H9 (cell line): ENCODE measurements around the gene APBA2. TPM values are rescaled to one million over a fixed set of nuclear protein-coding genes. Genes with fewer than 3 reads are reported as not detected.

Experiments used
- DNase-seq: peaks from one replicate; pipeline ENCODE4 v3.0.0-alpha.2; 2017
- H2AFZ ChIP-seq: one replicate; pipeline ENCODE4 v1.6.1; 2013; ENCODE audit warnings: mild to moderate bottlenecking, low read length, control low read depth, moderate library complexity
- H2AK5ac ChIP-seq: 2 replicates; pipeline ENCODE4 v1.6.1; 2013; ENCODE audit warnings: low read length, control low read depth, mixed read lengths; ENCODE audit not compliant: insufficient read length
- H2BK120ac ChIP-seq: one replicate; pipeline ENCODE4 v1.6.1; 2013; ENCODE audit warnings: low read depth, mild to moderate bottlenecking, low read length, control low read depth, inconsistent platforms; ENCODE audit not compliant: poor library complexity, severe bottlenecking
- H2BK12ac ChIP-seq: 2 replicates; pipeline ENCODE4 v1.6.1; 2013; ENCODE audit warnings: low read length, control low read depth, mixed read lengths, low read depth; ENCODE audit not compliant: insufficient read length
- H2BK15ac ChIP-seq: 2 replicates; pipeline ENCODE4 v1.6.1; 2013; ENCODE audit warnings: low read depth, low read length, control low read depth
- H2BK20ac ChIP-seq: one replicate; pipeline ENCODE4 v1.6.1; 2013; ENCODE audit warnings: low read depth, mild to moderate bottlenecking, low read length, control low read depth, inconsistent platforms; ENCODE audit not compliant: poor library complexity, severe bottlenecking
- H2BK5ac ChIP-seq: 2 replicates; pipeline ENCODE4 v1.6.1; 2013; ENCODE audit warnings: low read length, control low read depth, mixed read lengths; ENCODE audit not compliant: insufficient read length
- H3K14ac ChIP-seq: 2 replicates; pipeline ENCODE4 v1.6.1; 2013; ENCODE audit warnings: low read length, control low read depth; ENCODE audit not compliant: insufficient read depth
- H3K18ac ChIP-seq: 2 replicates; pipeline ENCODE4 v1.6.1; 2013; ENCODE audit warnings: low read depth, mild to moderate bottlenecking, mixed read lengths, low read length, control low read depth; ENCODE audit not compliant: insufficient read length
- H3K23ac ChIP-seq: 2 replicates; pipeline ENCODE4 v1.6.1; 2013; ENCODE audit warnings: low read length, control low read depth, mixed read lengths, low read depth; ENCODE audit not compliant: insufficient read length
- H3K23me2 ChIP-seq: 2 replicates; pipeline ENCODE4 v1.6.1; 2013; ENCODE audit warnings: low read depth, mild to moderate bottlenecking, mixed read lengths, low read length, control low read depth; ENCODE audit not compliant: insufficient read length, poor library complexity, severe bottlenecking
- H3K27ac ChIP-seq: 2 replicates; pipeline ENCODE4 v1.5.1; 2013; ENCODE audit warnings: low read length, control low read depth, mixed read lengths, low read depth; ENCODE audit not compliant: insufficient read length
- H3K27me3 ChIP-seq: 2 replicates; pipeline ENCODE4 v1.6.1; 2013; ENCODE audit warnings: low read length, control low read depth, inconsistent platforms; ENCODE audit not compliant: insufficient read depth
- H3K4ac ChIP-seq: 2 replicates; pipeline ENCODE4 v1.6.1; 2013; ENCODE audit warnings: low read depth, mild to moderate bottlenecking, control low read depth, inconsistent platforms, low read length, moderate library complexity
- H3K4me1 ChIP-seq: 2 replicates; pipeline ENCODE4 v1.6.1; 2013; ENCODE audit warnings: low read length, control low read depth, inconsistent platforms; ENCODE audit not compliant: insufficient read depth
- H3K4me2 ChIP-seq: 2 replicates; pipeline ENCODE4 v1.6.1; 2013; ENCODE audit warnings: low read length, control low read depth, mixed read lengths; ENCODE audit not compliant: insufficient read length, insufficient read depth
- H3K56ac ChIP-seq: 2 replicates; pipeline ENCODE4 v1.6.1; 2013; ENCODE audit warnings: low read depth, mild to moderate bottlenecking, mixed read lengths, low read length, control low read depth; ENCODE audit not compliant: insufficient read length
- H3K79me1 ChIP-seq: 2 replicates; pipeline ENCODE4 v1.6.1; 2013; ENCODE audit warnings: low read depth, mild to moderate bottlenecking, moderate library complexity, low read length, control low read depth, inconsistent platforms; ENCODE audit not compliant: insufficient read depth, poor library complexity, severe bottlenecking
- H3K79me2 ChIP-seq: 2 replicates; pipeline ENCODE4 v1.6.1; 2013; ENCODE audit warnings: low read length, control low read depth, inconsistent platforms; ENCODE audit not compliant: insufficient read depth
- H3K9ac ChIP-seq: 2 replicates; pipeline ENCODE4 v1.6.1; 2013; ENCODE audit warnings: low read length, control low read depth, mixed read lengths; ENCODE audit not compliant: insufficient read length; ENCODE audit errors: extremely low read depth
- H3K9me3 ChIP-seq: one replicate; pipeline ENCODE4 v1.6.1; 2013; ENCODE audit warnings: low read depth, low read length, inconsistent platforms; ENCODE audit not compliant: control insufficient read depth
- H3T11ph ChIP-seq: one replicate; pipeline ENCODE4 v1.6.1; 2013; ENCODE audit warnings: mild to moderate bottlenecking, low read length, control low read depth, inconsistent platforms
- H4K20me1 ChIP-seq: one replicate; pipeline ENCODE4 v1.6.1; 2013; ENCODE audit not compliant: control insufficient read depth, insufficient read length, insufficient read depth
- H4K5ac ChIP-seq: 2 replicates; pipeline ENCODE4 v1.6.1; 2013; ENCODE audit warnings: low read depth, mild to moderate bottlenecking, mixed read lengths, low read length, control low read depth; ENCODE audit not compliant: insufficient read length
- H4K8ac ChIP-seq: replicated peaks from 2 replicates; pipeline ENCODE4 v1.6.1; 2013; ENCODE audit warnings: low read length, control low read depth, mixed read lengths, low read depth; ENCODE audit not compliant: insufficient read length
- H4K91ac ChIP-seq: 2 replicates; pipeline ENCODE4 v1.6.1; 2013; ENCODE audit warnings: low read depth, mild to moderate bottlenecking, moderate library complexity, mixed read lengths, low read length, control low read depth; ENCODE audit not compliant: insufficient read length
- H3K27ac Mint-ChIP-seq, 3 experiments: 2 replicates in 2 of 3; 3 replicates in 1 of 3; pipeline ENCODE4 v1.8.0; 2020 to 2021; ENCODE audit warnings: mixed read lengths in 3 of 3, mild to moderate bottlenecking in 1 of 3, moderate library complexity in 1 of 3
- H3K27me3 Mint-ChIP-seq: 2 replicates; pipeline ENCODE4 v1.8.0; 2021; ENCODE audit warnings: low read depth, mild to moderate bottlenecking, moderate library complexity, mixed read lengths
- H3K36me3 Mint-ChIP-seq, 3 experiments: 2 replicates in 2 of 3; 3 replicates in 1 of 3; pipeline ENCODE4 v1.8.0; 2020 to 2021; ENCODE audit warnings: low read depth in 3 of 3, mixed read lengths in 3 of 3; ENCODE audit not compliant: insufficient read depth in 1 of 3
- H3K4me1 Mint-ChIP-seq, 2 experiments: 2 replicates each; pipeline ENCODE4 v1.8.0; 2020; ENCODE audit warnings: mixed read lengths in 2 of 2
- H3K4me3 Mint-ChIP-seq, 2 experiments: 2 replicates in 1 of 2; 3 replicates in 1 of 2; pipeline ENCODE4 v1.8.0; 2020 to 2021; ENCODE audit warnings: mild to moderate bottlenecking in 2 of 2, mixed read lengths in 2 of 2, moderate library complexity in 1 of 2
- H3K9me3 Mint-ChIP-seq, 2 experiments: 2 replicates in 1 of 2; 3 replicates in 1 of 2; pipeline ENCODE4 v1.8.0; 2020; ENCODE audit warnings: mild to moderate bottlenecking in 2 of 2, mixed read lengths in 2 of 2, moderate library complexity in 1 of 2
- CTCF ChIP-seq: fragments of 200-600 bp; sonication (generic); conservative IDR thresholded peaks from 3 replicates; pipeline ENCODE4 v1.8.0; 2021; ENCODE audit warnings: antibody characterized with exemption, mild to moderate bottlenecking
- WGBS: extraction: QIAGEN DNeasy Blood & Tissue Kit; methylation state at CpG from one replicate; pipeline ENCODE4 v1.1.7; 2013; ENCODE audit warnings: missing lambda C conversion rate, low lambda C conversion rate, mixed read lengths; ENCODE audit not compliant: insufficient read length; ENCODE audit errors: extremely low coverage; 5-methylcytosine and 5-hydroxymethylcytosine counted together
- total RNA-seq: library from RNA; stranded (reverse); gene quantifications from 2 replicates; pipeline ENCODE4 v1.2.1, GENCODE V29; 2021

Gene APBA2
- total RNA-seq, 1 experiment from 2014 or later: 14.3 TPM

- H3K23me2 ChIP-seq: no peaks in the 10 kb centered on the region
- no peak overlapping the region for H4K91ac ChIP-seq
- H3K79me1 ChIP-seq: no peaks in the 10 kb centered on the region
- no peak overlapping the region for H3K23ac ChIP-seq
- no peak overlapping the region for H2AK5ac ChIP-seq
- H3K4me3 Mint-ChIP-seq: no peak overlapping the region
- no CpG with 5 or more reads among the region's 6 CpGs for WGBS
- H2BK20ac ChIP-seq: no peak overlapping the region
- no peak overlapping the region for H3K27ac Mint-ChIP-seq
- no peak overlapping the region for H2BK15ac ChIP-seq
- H3K27me3 Mint-ChIP-seq: no peaks in the 10 kb centered on the region
- no peak overlapping the region for H3K56ac ChIP-seq
- no peaks in the 10 kb centered on the region for H4K20me1 ChIP-seq
- H2AFZ ChIP-seq: no peak overlapping the region
- no peak overlapping the region for H3K27ac ChIP-seq
- no peak overlapping the region for H2BK5ac ChIP-seq
- H4K8ac ChIP-seq: no peak overlapping the region
- no peak overlapping the region for H3K14ac ChIP-seq
- H3K27me3 ChIP-seq: no peaks in the 10 kb centered on the region
- TF ChIP-seq CTCF: no peak
- H3K9me3 ChIP-seq: no peaks in the 10 kb centered on the region
- no peak overlapping the region for H2BK120ac ChIP-seq
- no peak overlapping the region for H3K18ac ChIP-seq
- H3K9ac ChIP-seq: no peak overlapping the region
- H3K4me1 ChIP-seq: no peaks in the 10 kb centered on the region
- H3K79me2 ChIP-seq: no peaks in the 10 kb centered on the region
- H3K9me3 Mint-ChIP-seq: peaks cover 7 to 10% of the 10 kb centered on the region in 2 experiments; a peak in 4 of 5 replicates
- H4K5ac ChIP-seq: no peak overlapping the region
- peaks cover 7 to 9% of the 10 kb centered on the region in 2 experiments for H3K4me1 Mint-ChIP-seq
- peaks cover 0 to 8% (median 6%) of the 10 kb centered on the region in 3 experiments; a peak in 3 of 7 replicates for H3K36me3 Mint-ChIP-seq
- H3T11ph ChIP-seq: no peak overlapping the region
- H3K4me2 ChIP-seq: no peak overlapping the region
- no peak overlapping the region for H3K4ac ChIP-seq
- H2BK12ac ChIP-seq: no peak overlapping the region
- DNase-seq: no peak
These were observed 44.2 kb downstream of the APBA2 start for GRCh38 chr15:28930011-28930410.
